DND-41 (cell line): Measurements from ENCODE around the gene ITFG1.

Experiments used
- CTCF ChIP-seq: IDR thresholded peaks from 2 replicates; pipeline ENCODE4 v1.5.1; 2012; ENCODE audit warnings: borderline replicate concordance, low read length, moderate library complexity, mild to moderate bottlenecking; ENCODE audit not compliant: poor library complexity, severe bottlenecking; ENCODE audit errors: extremely low read depth
- EZH2 ChIP-seq: IDR thresholded peaks from 3 replicates; pipeline ENCODE4 v1.6.1; 2012; ENCODE audit warnings: borderline replicate concordance, low read depth, mild to moderate bottlenecking, moderate library complexity, low read length, inconsistent platforms; ENCODE audit not compliant: severe bottlenecking

- no peak for TF ChIP-seq CTCF
- no peak for TF ChIP-seq EZH2
These were observed 46.8 kb upstream of the ITFG1 start for GRCh38 chr16:47507701-47508100.
